DND-41 (cell line): ENCODE data around the gene STMN3.
A peak's percentile ranks its signal among the peaks of the same experiment; 100 is the strongest.

Source experiments
- ATAC-seq: fragments of 200-7000 bp; cut with Tn5 transposase; 3 replicates; pipeline ENCODE4 v1.9.1; 2021; ENCODE audit warnings: low read depth; ENCODE audit not compliant: insufficient read depth
- DNase-seq: peaks from one replicate; pipeline ENCODE4 v3.0.0-alpha.2; 2020
- H2AFZ ChIP-seq: 2 replicates; pipeline ENCODE4 v1.6.0; 2012; ENCODE audit warnings: low read depth, low read length
- H3K27ac ChIP-seq: 2 replicates; pipeline ENCODE4 v1.5.1; 2012; ENCODE audit warnings: low read length, inconsistent platforms
- H3K27me3 ChIP-seq: fragments of 200-600 bp; sonication (generic); 2 replicates; pipeline ENCODE4 v1.6.0; 2012; ENCODE audit warnings: low read length, mild to moderate bottlenecking, inconsistent platforms; ENCODE audit not compliant: insufficient read depth, poor library complexity
- H3K36me3 ChIP-seq: 2 replicates; pipeline ENCODE4 v1.5.1; 2012; ENCODE audit warnings: low read length, inconsistent platforms; ENCODE audit not compliant: insufficient read depth
- H3K4me1 ChIP-seq: 2 replicates; pipeline ENCODE4 v1.5.1; 2012; ENCODE audit warnings: mild to moderate bottlenecking, low read length; ENCODE audit not compliant: insufficient read depth
- H3K4me2 ChIP-seq: 2 replicates; pipeline ENCODE4 v1.6.0; 2012; ENCODE audit warnings: mild to moderate bottlenecking, moderate library complexity, low read length, inconsistent platforms; ENCODE audit not compliant: insufficient read depth
- H3K4me3 ChIP-seq, 2 experiments: fragments of 200-600 bp in 1 of 2; shearing (Covaris generic) in 1 of 2; 2 replicates each; pipeline ENCODE4 v1.5.1; 2012 to 2016; ENCODE audit warnings: inconsistent platforms in 2 of 2, low read length in 2 of 2, mild to moderate bottlenecking in 2 of 2, low read depth in 1 of 2, moderate library complexity in 1 of 2
- H3K79me2 ChIP-seq: 2 replicates; pipeline ENCODE4 v1.6.0; 2012; ENCODE audit warnings: low read length, inconsistent platforms; ENCODE audit not compliant: insufficient read depth
- H3K9ac ChIP-seq: 2 replicates; pipeline ENCODE4 v1.6.0; 2012; ENCODE audit warnings: low read depth, mild to moderate bottlenecking, inconsistent platforms, low read length, moderate library complexity
- H3K9me3 ChIP-seq: 2 replicates; pipeline ENCODE4 v1.5.1; 2012; ENCODE audit warnings: low read length, moderate library complexity, mild to moderate bottlenecking, inconsistent platforms; ENCODE audit not compliant: insufficient read depth, severe bottlenecking
- H4K20me1 ChIP-seq: 2 replicates; pipeline ENCODE4 v1.6.0; 2012; ENCODE audit warnings: low read length; ENCODE audit not compliant: insufficient read depth
- EZH2 ChIP-seq: IDR thresholded peaks from 3 replicates; pipeline ENCODE4 v1.6.1; 2012; ENCODE audit warnings: borderline replicate concordance, low read depth, mild to moderate bottlenecking, moderate library complexity, low read length, inconsistent platforms; ENCODE audit not compliant: severe bottlenecking
- TF ChIP-seq, protein P1 (sequence below): IDR thresholded peaks from 2 replicates; pipeline ENCODE4 v1.5.1; 2012; ENCODE audit warnings: borderline replicate concordance, low read length, moderate library complexity, mild to moderate bottlenecking; ENCODE audit not compliant: poor library complexity, severe bottlenecking; ENCODE audit errors: extremely low read depth

STMN3 gene

GRCh38 chr20:63697868-63698545 lies 44.8 kb upstream of the STMN3 start:
- no peak overlapping the region for H2AFZ ChIP-seq

DNA sequence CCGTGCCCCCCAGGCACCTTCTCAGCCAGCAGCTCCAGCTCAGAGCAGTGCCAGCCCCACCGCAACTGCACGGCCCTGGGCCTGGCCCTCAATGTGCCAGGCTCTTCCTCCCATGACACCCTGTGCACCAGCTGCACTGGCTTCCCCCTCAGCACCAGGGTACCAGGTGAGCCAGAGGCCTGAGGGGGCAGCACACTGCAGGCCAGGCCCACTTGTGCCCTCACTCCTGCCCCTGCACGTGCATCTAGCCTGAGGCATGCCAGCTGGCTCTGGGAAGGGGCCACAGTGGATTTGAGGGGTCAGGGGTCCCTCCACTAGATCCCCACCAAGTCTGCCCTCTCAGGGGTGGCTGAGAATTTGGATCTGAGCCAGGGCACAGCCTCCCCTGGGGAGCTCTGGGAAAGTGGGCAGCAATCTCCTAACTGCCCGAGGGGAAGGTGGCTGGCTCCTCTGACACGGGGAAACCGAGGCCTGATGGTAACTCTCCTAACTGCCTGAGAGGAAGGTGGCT lies 44.2 kb upstream of the STMN3 start:
- TF ChIP-seq, protein P1, sequence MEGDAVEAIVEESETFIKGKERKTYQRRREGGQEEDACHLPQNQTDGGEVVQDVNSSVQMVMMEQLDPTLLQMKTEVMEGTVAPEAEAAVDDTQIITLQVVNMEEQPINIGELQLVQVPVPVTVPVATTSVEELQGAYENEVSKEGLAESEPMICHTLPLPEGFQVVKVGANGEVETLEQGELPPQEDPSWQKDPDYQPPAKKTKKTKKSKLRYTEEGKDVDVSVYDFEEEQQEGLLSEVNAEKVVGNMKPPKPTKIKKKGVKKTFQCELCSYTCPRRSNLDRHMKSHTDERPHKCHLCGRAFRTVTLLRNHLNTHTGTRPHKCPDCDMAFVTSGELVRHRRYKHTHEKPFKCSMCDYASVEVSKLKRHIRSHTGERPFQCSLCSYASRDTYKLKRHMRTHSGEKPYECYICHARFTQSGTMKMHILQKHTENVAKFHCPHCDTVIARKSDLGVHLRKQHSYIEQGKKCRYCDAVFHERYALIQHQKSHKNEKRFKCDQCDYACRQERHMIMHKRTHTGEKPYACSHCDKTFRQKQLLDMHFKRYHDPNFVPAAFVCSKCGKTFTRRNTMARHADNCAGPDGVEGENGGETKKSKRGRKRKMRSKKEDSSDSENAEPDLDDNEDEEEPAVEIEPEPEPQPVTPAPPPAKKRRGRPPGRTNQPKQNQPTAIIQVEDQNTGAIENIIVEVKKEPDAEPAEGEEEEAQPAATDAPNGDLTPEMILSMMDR, result no peak
- TF ChIP-seq EZH2, result no peak
- Histone ChIP-seq H3K4me1 (no peaks in the 10 kb centered on the region), H3K27me3 (no peaks in the 10 kb centered on the region), H3K27ac (no peak overlapping the region), H4K20me1 (peaks cover 40% of the 10 kb centered on the region), H3K9ac (no peak overlapping the region), H3K4me3 (no peak overlapping the region), H3K36me3 (peaks cover 59% of the 10 kb centered on the region), H3K9me3 (no peaks in the 10 kb centered on the region), H2AFZ (no peak overlapping the region), H3K4me2 (no peak overlapping the region), H3K79me2 (no peaks in the 10 kb centered on the region)
- ATAC-seq, result peak; percentile 10
- DNase-seq, result no peak

More at GRCh38 chr20:63697868-63698545, 44.8 kb upstream of the STMN3 start:
- Histone ChIP-seq H3K27ac (no peak overlapping the region), H3K4me3 (no peak overlapping the region), H3K4me2 (no peak overlapping the region), H3K36me3 (peaks cover 62% of the 10 kb centered on the region), H4K20me1 (peaks cover 46% of the 10 kb centered on the region), H3K9me3 (no peaks in the 10 kb centered on the region), H3K27me3 (no peaks in the 10 kb centered on the region), H3K4me1 (no peaks in the 10 kb centered on the region), H3K9ac (no peak overlapping the region), H3K79me2 (no peaks in the 10 kb centered on the region; the same call in 1 of the 2 replicates)
- ATAC-seq, result no peak
- no peak for DNase-seq
- TF ChIP-seq, protein P1, result no peak
- no peak for TF ChIP-seq EZH2

DNA sequence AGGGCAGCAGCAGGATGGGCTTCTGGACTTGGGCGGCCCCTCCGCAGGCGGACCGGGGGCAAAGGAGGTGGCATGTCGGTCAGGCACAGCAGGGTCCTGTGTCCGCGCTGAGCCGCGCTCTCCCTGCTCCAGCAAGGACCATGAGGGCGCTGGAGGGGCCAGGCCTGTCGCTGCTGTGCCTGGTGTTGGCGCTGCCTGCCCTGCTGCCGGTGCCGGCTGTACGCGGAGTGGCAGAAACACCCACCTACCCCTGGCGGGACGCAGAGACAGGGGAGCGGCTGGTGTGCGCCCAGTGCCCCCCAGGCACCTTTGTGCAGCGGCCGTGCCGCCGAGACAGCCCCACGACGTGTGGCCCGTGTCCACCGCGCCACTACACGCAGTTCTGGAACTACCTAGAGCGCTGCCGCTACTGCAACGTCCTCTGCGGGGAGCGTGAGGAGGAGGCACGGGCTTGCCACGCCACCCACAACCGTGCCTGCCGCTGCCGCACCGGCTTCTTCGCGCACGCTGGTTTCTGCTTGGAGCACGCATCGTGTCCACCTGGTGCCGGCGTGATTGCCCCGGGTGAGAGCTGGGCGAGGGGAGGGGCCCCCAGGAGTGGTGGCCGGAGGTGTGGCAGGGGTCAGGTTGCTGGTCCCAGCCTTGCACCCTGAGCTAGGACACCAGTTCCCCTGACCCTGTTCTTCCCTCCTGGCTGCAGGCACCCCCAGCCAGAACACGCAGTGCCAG lies 43.6 kb upstream of the STMN3 start, which contains the start of gene TNFRSF6B:
TSS of gene TNFRSF6B (plus strand) at position 25 of the 729 bp plus-strand sequence. CDS start at position 141, 116 bp downstream.
- no peak within 1 kb of the TSS for H3K4me2 ChIP-seq
- H3K27ac ChIP-seq, result 0 out of 2 replicates have a peak within 1 kb of the TSS, but pooled peaks have one; percentile 32
- no peak within 1 kb of the TSS for H3K4me3 ChIP-seq

More for the DNA sequence above, 43.6 kb upstream of the STMN3 start, which contains the start of gene TNFRSF6B:
- Histone ChIP-seq H3K79me2 (no peaks in the 10 kb centered on the region), H4K20me1 (peaks cover 38% of the 10 kb centered on the region), H2AFZ (no peak within 1 kb of the TSS), H3K27me3 (no peaks in the 10 kb centered on the region), H3K4me1 (no peaks in the 10 kb centered on the region), H3K9me3 (no peaks in the 10 kb centered on the region), H3K36me3 (peaks cover 59% of the 10 kb centered on the region), H3K9ac (no peak within 1 kb of the TSS)
- no peak for TF ChIP-seq EZH2
- TF ChIP-seq, protein P1, result no peak
- DNase-seq, result no peak
- ATAC-seq, result peak; percentile 3
